ENCODE measurements around the gene GGA3.

DNA sequence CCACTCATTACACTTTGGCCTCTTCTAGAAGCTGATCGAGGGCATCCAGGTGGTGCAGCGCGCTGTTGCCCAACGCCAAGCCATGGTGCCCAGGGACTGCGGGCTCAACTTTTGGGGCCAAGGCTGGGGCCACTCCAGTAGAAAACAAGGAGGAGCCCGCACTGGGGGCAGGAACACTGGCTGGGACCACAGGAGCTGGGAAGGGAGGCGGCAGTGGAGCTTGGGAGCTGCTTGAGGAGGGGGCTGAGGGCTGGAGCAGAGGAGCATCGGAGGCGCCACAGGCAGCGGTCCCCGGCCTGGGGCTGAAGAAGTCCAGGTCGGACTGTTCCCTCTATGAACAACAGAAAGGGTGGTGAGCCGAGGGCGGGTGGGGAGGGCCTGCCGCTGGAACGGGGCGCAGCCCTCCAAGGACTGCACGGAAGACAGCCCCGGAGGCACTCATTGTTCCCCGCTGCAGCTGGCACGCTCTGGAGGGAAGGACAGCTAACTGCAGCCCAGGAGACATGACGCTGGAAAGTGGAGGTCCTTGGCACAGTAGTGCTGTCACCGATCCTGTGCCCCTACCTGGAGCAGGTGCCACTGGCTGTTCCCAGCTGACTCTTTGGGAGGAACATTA is 21.5 kb downstream of the GGA3 start:
- no peak for TF ChIP-seq POLR2A (IDR thresholded peaks at IDR 0.05)
- TF ChIP-seq, protein P1, sequence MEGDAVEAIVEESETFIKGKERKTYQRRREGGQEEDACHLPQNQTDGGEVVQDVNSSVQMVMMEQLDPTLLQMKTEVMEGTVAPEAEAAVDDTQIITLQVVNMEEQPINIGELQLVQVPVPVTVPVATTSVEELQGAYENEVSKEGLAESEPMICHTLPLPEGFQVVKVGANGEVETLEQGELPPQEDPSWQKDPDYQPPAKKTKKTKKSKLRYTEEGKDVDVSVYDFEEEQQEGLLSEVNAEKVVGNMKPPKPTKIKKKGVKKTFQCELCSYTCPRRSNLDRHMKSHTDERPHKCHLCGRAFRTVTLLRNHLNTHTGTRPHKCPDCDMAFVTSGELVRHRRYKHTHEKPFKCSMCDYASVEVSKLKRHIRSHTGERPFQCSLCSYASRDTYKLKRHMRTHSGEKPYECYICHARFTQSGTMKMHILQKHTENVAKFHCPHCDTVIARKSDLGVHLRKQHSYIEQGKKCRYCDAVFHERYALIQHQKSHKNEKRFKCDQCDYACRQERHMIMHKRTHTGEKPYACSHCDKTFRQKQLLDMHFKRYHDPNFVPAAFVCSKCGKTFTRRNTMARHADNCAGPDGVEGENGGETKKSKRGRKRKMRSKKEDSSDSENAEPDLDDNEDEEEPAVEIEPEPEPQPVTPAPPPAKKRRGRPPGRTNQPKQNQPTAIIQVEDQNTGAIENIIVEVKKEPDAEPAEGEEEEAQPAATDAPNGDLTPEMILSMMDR (IDR thresholded peaks at IDR 0.05 in 8 of 11, conservative IDR thresholded peaks at IDR 0.05 in 3 of 11) = no peak
